ENCODE data around the gene RBM38.

DNA sequence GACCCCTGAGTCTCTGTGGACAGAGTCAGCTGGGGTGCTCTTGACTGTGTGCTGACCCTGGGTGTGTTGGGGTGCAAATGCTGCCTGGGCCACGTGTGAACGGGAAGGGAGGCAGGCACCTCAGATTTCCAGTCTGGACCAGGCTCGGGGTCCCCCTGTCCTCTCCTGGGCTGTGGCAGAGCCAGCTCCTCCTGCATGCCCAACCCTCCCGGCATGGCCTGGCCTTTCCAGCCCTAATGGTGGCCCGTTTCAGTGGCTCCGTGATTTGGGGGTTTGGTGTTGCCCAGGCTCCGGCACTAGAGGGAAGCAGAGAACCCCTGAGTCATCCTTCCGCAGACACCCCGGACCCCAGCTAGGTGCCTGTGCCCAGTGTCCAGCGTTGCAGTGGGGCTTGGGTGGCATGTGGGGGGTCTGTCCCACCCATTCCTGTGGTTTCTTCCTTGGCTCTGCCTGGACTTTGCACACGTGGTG, 9.1 kb downstream of the RBM38 start:
- TF ChIP-seq, protein P1, sequence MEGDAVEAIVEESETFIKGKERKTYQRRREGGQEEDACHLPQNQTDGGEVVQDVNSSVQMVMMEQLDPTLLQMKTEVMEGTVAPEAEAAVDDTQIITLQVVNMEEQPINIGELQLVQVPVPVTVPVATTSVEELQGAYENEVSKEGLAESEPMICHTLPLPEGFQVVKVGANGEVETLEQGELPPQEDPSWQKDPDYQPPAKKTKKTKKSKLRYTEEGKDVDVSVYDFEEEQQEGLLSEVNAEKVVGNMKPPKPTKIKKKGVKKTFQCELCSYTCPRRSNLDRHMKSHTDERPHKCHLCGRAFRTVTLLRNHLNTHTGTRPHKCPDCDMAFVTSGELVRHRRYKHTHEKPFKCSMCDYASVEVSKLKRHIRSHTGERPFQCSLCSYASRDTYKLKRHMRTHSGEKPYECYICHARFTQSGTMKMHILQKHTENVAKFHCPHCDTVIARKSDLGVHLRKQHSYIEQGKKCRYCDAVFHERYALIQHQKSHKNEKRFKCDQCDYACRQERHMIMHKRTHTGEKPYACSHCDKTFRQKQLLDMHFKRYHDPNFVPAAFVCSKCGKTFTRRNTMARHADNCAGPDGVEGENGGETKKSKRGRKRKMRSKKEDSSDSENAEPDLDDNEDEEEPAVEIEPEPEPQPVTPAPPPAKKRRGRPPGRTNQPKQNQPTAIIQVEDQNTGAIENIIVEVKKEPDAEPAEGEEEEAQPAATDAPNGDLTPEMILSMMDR (conservative IDR thresholded peaks at IDR 0.05; ENCODE audit: low read depth, low read length) = no peak
- no peak for TF ChIP-seq EZH2 (IDR thresholded peaks at IDR 0.05; ENCODE audit: borderline replicate concordance, low read depth, low read length, poor library complexity, severe bottlenecking)

Data from A673 (cell line).